ENCODE data around the gene RPLP1. TPM values are rescaled to one million over a fixed set of nuclear protein-coding genes. Genes with fewer than 3 reads are reported as not detected.

RPLP1 gene
- total and polyA plus RNA-seq, 7 experiments from 2014 or later: 1,719 to 3,527 (median 2,508) TPM

- Mint-ChIP-seq H3K4me3 (peak overlapping the region; percentile 87 to 95 (median 92)), H3K36me3 (peaks cover 0 to 6% (median 0%) of the 10 kb centered on the region in 5 donors), H3K27me3 (peaks cover 0 to 17% (median 0%) of the 10 kb centered on the region in 5 donors), H3K9me3 (no peaks in the 10 kb centered on the region), H3K4me1 (peaks cover 10 to 51% (median 37%) of the 10 kb centered on the region in 7 donors), H3K27ac (peak overlapping the region; percentile 79 to 97 (median 91))
- Histone ChIP-seq H3K36me3 (ENCODE audit: control insufficient read depth in 2 of 3, insufficient read depth in 3 of 3, low read length in 3 of 3) (no peaks in the 10 kb centered on the region), H3K9me3 (ENCODE audit: control insufficient read depth in 2 of 3, low read length in 3 of 3) (no peaks in the 10 kb centered on the region), H3K27me3 (ENCODE audit: control insufficient read depth in 2 of 2, insufficient read depth in 2 of 2, low read length in 2 of 2) (no peaks in the 10 kb centered on the region), H3K4me1 (ENCODE audit: control insufficient read depth in 2 of 2, insufficient read depth in 2 of 2, low read length in 2 of 2) (peaks cover 10 to 17% of the 10 kb centered on the region in 2 donors), H3K27ac (ENCODE audit: low read depth, low read length) (peak overlapping the region; percentile 91), H3K4me3 (ENCODE audit: low read length) (peak overlapping the region; percentile 84)
- peak; percentile 99 for ATAC-seq
- ChIA-PET POLR2A (interaction anchor here (0.6 to 3.8 kb wide), 6 partner anchors 10 to 1102 kb away, joined by 3 to 138 read pairs (median 4); partner anchors contain the start of genes KIF23, RPLP1 and TLE3), CTCF (interaction anchor here (0.6 to 1.8 kb wide), 10 partner anchors 9 to 969 kb away, joined by 3 to 17 read pairs (median 3); partner anchors contain the start of gene RPLP1)
- DNase-seq: peak; percentile 84 to 90 (median 89)
- intact Hi-C loops (cut with micrococcal nuclease): loop anchor here (1.0 to 5.0 kb wide), 4 partner anchors 10 to 405 kb away; partner anchors contain the start of genes RPLP1 (in 2 of the 2) and KIF23 (in 1 of the 2)
Measured at GRCh38 chr15:69462493-69463181, 10.0 kb downstream of the RPLP1 start.

GRCh38 chr15:69463182-69463756 is 10.7 kb downstream of the RPLP1 start:
- peaks cover 0 to 3% (median 0%) of the 10 kb centered on the region in 5 donors for H3K36me3 Mint-ChIP-seq
- ATAC-seq (no peak), DNase-seq (peak in 1 of 9 donors; percentile 29)
- Histone ChIP-seq H3K4me1 (ENCODE audit: control insufficient read depth in 2 of 2, insufficient read depth in 2 of 2, low read length in 2 of 2) (peaks cover 17 to 24% of the 10 kb centered on the region in 2 donors), H3K27me3 (ENCODE audit: control insufficient read depth in 2 of 2, insufficient read depth in 2 of 2, low read length in 2 of 2) (no peaks in the 10 kb centered on the region), H3K27ac (ENCODE audit: low read depth, low read length) (peak overlapping the region; percentile 91), H3K36me3 (ENCODE audit: control insufficient read depth in 2 of 3, insufficient read depth in 3 of 3, low read length in 3 of 3) (no peaks in the 10 kb centered on the region), H3K9me3 (ENCODE audit: control insufficient read depth in 2 of 3, low read length in 3 of 3) (no peaks in the 10 kb centered on the region), H3K4me3 (ENCODE audit: low read length) (peak overlapping the region; percentile 84)
- peak overlapping the region; percentile 87 to 95 (median 92) for H3K4me3 Mint-ChIP-seq
- POLR2A ChIA-PET: interaction anchor here (0.5 to 3.8 kb wide), 7 partner anchors 10 to 1177 kb away, joined by 3 to 138 read pairs (median 4); partner anchors contain the start of genes RPLP1 and TLE3
- H3K9me3 Mint-ChIP-seq: no peaks in the 10 kb centered on the region
- H3K27me3 Mint-ChIP-seq: peaks cover 0 to 17% (median 0%) of the 10 kb centered on the region in 5 donors
- H3K4me1 Mint-ChIP-seq: peaks cover 13 to 53% (median 42%) of the 10 kb centered on the region in 7 donors
- CTCF ChIA-PET: interaction anchor here (1.0 to 1.8 kb wide), 4 partner anchors 10 to 23 kb away, joined by 3 to 17 read pairs (median 4); partner anchors contain the start of gene RPLP1
- H3K27ac Mint-ChIP-seq: peak overlapping the region; percentile 79 to 97 (median 91)
- intact Hi-C loops (cut with micrococcal nuclease): loop anchor here in 1 of 2 donors (5.0 kb wide), 1 partner anchor 406 kb away; no protein-coding TSS in a partner anchor

- Histone ChIP-seq H3K36me3 (ENCODE audit: control insufficient read depth in 2 of 3, insufficient read depth in 3 of 3, low read length in 3 of 3) (no peaks in the 10 kb centered on the region), H3K27ac (ENCODE audit: low read depth, low read length) (no peak overlapping the region), H3K4me1 (ENCODE audit: control insufficient read depth in 2 of 2, insufficient read depth in 2 of 2, low read length in 2 of 2) (peaks cover 29 to 37% of the 10 kb centered on the region in 2 donors), H3K27me3 (ENCODE audit: control insufficient read depth in 2 of 2, insufficient read depth in 2 of 2, low read length in 2 of 2) (no peaks in the 10 kb centered on the region), H3K4me3 (ENCODE audit: low read length) (no peak overlapping the region), H3K9me3 (ENCODE audit: control insufficient read depth in 2 of 3, low read length in 3 of 3) (no peaks in the 10 kb centered on the region)
- peaks cover 0 to 17% (median 0%) of the 10 kb centered on the region in 5 donors for H3K27me3 Mint-ChIP-seq
- ChIA-PET CTCF (interaction anchor here (0.7 kb wide), 1 partner anchor 1179 kb away, joined by 3 read pairs; no protein-coding TSS in a partner anchor), POLR2A (interaction anchor here (1.9 kb wide), 1 partner anchor 12 kb away, joined by 14 read pairs; the partner anchor contains the start of gene RPLP1)
- intact Hi-C loops (cut with micrococcal nuclease): loop anchor here (5.0 kb wide), 3 partner anchors 247 to 1062 kb away; no protein-coding TSS in a partner anchor
- H3K4me1 Mint-ChIP-seq: peaks cover 25 to 53% (median 48%) of the 10 kb centered on the region in 7 donors
- peaks cover 0 to 1% (median 0%) of the 10 kb centered on the region in 5 donors for H3K36me3 Mint-ChIP-seq
- peak overlapping the region in 1 of 9 donors; percentile 28 for H3K27ac Mint-ChIP-seq
- no peaks in the 10 kb centered on the region for H3K9me3 Mint-ChIP-seq
- ATAC-seq: no peak
- DNase-seq: no peak
- no peak overlapping the region for H3K4me3 Mint-ChIP-seq
Measured at GRCh38 chr15:69465253-69465652, 12.6 kb downstream of the RPLP1 start.

- Mint-ChIP-seq H3K4me1 (peaks cover 22 to 43% (median 38%) of the 10 kb centered on the region in 7 donors), H3K27me3 (peaks cover 0 to 25% (median 0%) of the 10 kb centered on the region in 5 donors), H3K36me3 (peaks cover 0 to 1% (median 0%) of the 10 kb centered on the region in 5 donors), H3K9me3 (no peaks in the 10 kb centered on the region), H3K27ac (peak overlapping the region in 4 of 9 donors; percentile 8 to 68 (median 60)), H3K4me3 (no peak overlapping the region)
- POLR2A ChIA-PET: interaction anchor here (1.4 to 4.4 kb wide), 2 partner anchors 11 to 14 kb away, joined by 4 to 69 read pairs; partner anchors contain the start of gene RPLP1
- Histone ChIP-seq H3K27me3 (ENCODE audit: control insufficient read depth in 2 of 2, insufficient read depth in 2 of 2, low read length in 2 of 2) (no peaks in the 10 kb centered on the region), H3K4me3 (ENCODE audit: low read length) (no peak overlapping the region), H3K9me3 (ENCODE audit: control insufficient read depth in 2 of 3, low read length in 3 of 3) (no peaks in the 10 kb centered on the region), H3K4me1 (ENCODE audit: control insufficient read depth in 2 of 2, insufficient read depth in 2 of 2, low read length in 2 of 2) (peaks cover 25 to 36% of the 10 kb centered on the region in 2 donors), H3K36me3 (ENCODE audit: control insufficient read depth in 2 of 3, insufficient read depth in 3 of 3, low read length in 3 of 3) (no peaks in the 10 kb centered on the region), H3K27ac (ENCODE audit: low read depth, low read length) (no peak overlapping the region)
- no peak for ATAC-seq
- no peak for DNase-seq
- intact Hi-C loops (cut with micrococcal nuclease): loop anchor here (5.0 kb wide), 3 partner anchors 246 to 1061 kb away; no protein-coding TSS in a partner anchor
- CTCF ChIA-PET: interaction anchor here (1.1 to 1.4 kb wide), 2 partner anchors 15 to 1021 kb away, joined by 3 read pairs; no protein-coding TSS in a partner anchor
Measured at GRCh38 chr15:69466733-69467132, 14.1 kb downstream of the RPLP1 start.

- H3K4me3 ChIP-seq (ENCODE audit: low read length): peak overlapping the region; percentile 3
- H3K9me3 ChIP-seq (ENCODE audit: control insufficient read depth in 2 of 3, low read length in 3 of 3): no peaks in the 10 kb centered on the region
- peak overlapping the region in 2 of 10 donors; percentile 52 to 64 for H3K4me3 Mint-ChIP-seq
- ChIA-PET POLR2A (interaction anchor here (0.6 to 4.4 kb wide), 7 partner anchors 10 to 679 kb away, joined by 3 to 69 read pairs (median 4); partner anchors contain the start of genes KIF23, RPLP1 and TLE3), CTCF (interaction anchor here (1.4 kb wide), 1 partner anchor 1020 kb away, joined by 3 read pairs; no protein-coding TSS in a partner anchor)
- no peaks in the 10 kb centered on the region for H3K27me3 ChIP-seq (ENCODE audit: control insufficient read depth in 2 of 2, insufficient read depth in 2 of 2, low read length in 2 of 2)
- peaks cover 18 to 41% (median 30%) of the 10 kb centered on the region in 7 donors for H3K4me1 Mint-ChIP-seq
- DNase-seq (peak in 1 of 9 donors; percentile 17), ATAC-seq (no peak)
- no peaks in the 10 kb centered on the region for H3K36me3 Mint-ChIP-seq
- peak overlapping the region in 8 of 9 donors; percentile 88 to 98 (median 94) for H3K27ac Mint-ChIP-seq
- H3K36me3 ChIP-seq (ENCODE audit: control insufficient read depth in 2 of 3, insufficient read depth in 3 of 3, low read length in 3 of 3): no peaks in the 10 kb centered on the region
- H3K27me3 Mint-ChIP-seq: peaks cover 0 to 32% (median 0%) of the 10 kb centered on the region in 5 donors
- intact Hi-C loops (cut with micrococcal nuclease): loop anchor here (1.0 to 5.0 kb wide), 16 partner anchors 15 to 1067 kb away; partner anchors contain the start of genes RPLP1 (in 2 of the 2), GLCE (in 1 of the 2) and KIF23 (in 1 of the 2)
- peaks cover 22 to 32% of the 10 kb centered on the region in 2 donors for H3K4me1 ChIP-seq (ENCODE audit: control insufficient read depth in 2 of 2, insufficient read depth in 2 of 2, low read length in 2 of 2)
- peak overlapping the region; percentile 82 for H3K27ac ChIP-seq (ENCODE audit: low read depth, low read length)
- H3K9me3 Mint-ChIP-seq: no peaks in the 10 kb centered on the region
Measured at GRCh38 chr15:69467636-69468035, 15.0 kb downstream of the RPLP1 start.

Data from naive thymus-derived CD4-positive, alpha-beta T cell (primary cell).